ENCODE results near the gene CNKSR3. TPM values are rescaled to one million over a fixed set of nuclear protein-coding genes. Genes with fewer than 3 reads are reported as not detected.

Gene CNKSR3
- total RNA-seq, 2 donors from 2014 or later: 9.3 to 13.2 TPM

- WGBS, 2 donors: 93 to 94% methylated on average over 5 of the region's 5 CpGs
- DNase-seq (no peak), ATAC-seq (no peak)
- Histone ChIP-seq H3K4me3 (no peak overlapping the region), H3K36me3 (replicated peaks in 1 of 2; ENCODE audit: insufficient read depth in 1 of 2, low read depth in 2 of 2) (no peaks in the 10 kb centered on the region), H3K9me3 (no peaks in the 10 kb centered on the region), H3K27ac (no peak overlapping the region), H3K27me3 (no peaks in the 10 kb centered on the region), H3K4me1 (peaks cover 6% of the 10 kb centered on the region)
- intact Hi-C loops (cut with DNase I): no loop called here
- TF ChIP-seq CTCF (IDR thresholded peaks at IDR 0.05): no peak
- no peak for TF ChIP-seq POLR2A (IDR thresholded peaks at IDR 0.05)
Observed at GRCh38 chr6:154386848-154387717, 123.4 kb downstream of the CNKSR3 start.

GRCh38 chr6:154384191-154384590 is 126.3 kb downstream of the CNKSR3 start:
- intact Hi-C loops (cut with DNase I): no loop called here
- no peak overlapping the region for H3K4me3 ChIP-seq
- WGBS, 2 donors: 51 to 52% methylated on average over 2 of the region's 2 CpGs
- ATAC-seq (peak; percentile 30), DNase-seq (no peak)
- peaks cover 6% of the 10 kb centered on the region for H3K4me1 ChIP-seq
- H3K27ac ChIP-seq: peak overlapping the region in 3 of 4 donors; percentile 33 to 59 (median 38)
- no peaks in the 10 kb centered on the region for H3K9me3 ChIP-seq
- no peaks in the 10 kb centered on the region for H3K36me3 ChIP-seq (replicated peaks in 1 of 2; ENCODE audit: insufficient read depth in 1 of 2, low read depth in 2 of 2)
- H3K27me3 ChIP-seq: no peaks in the 10 kb centered on the region
- TF ChIP-seq POLR2A (IDR thresholded peaks at IDR 0.05) (no peak), CTCF (IDR thresholded peaks at IDR 0.05) (no peak)

GRCh38 chr6:154383273-154383672 is 127.2 kb downstream of the CNKSR3 start:
- Histone ChIP-seq H3K4me3 (no peak overlapping the region), H3K9me3 (no peaks in the 10 kb centered on the region), H3K36me3 (replicated peaks in 1 of 2; ENCODE audit: insufficient read depth in 1 of 2, low read depth in 2 of 2) (no peaks in the 10 kb centered on the region), H3K27ac (peak overlapping the region in 1 of 4 donors; percentile 59), H3K27me3 (no peaks in the 10 kb centered on the region), H3K4me1 (peaks cover 6% of the 10 kb centered on the region)
- no peak for TF ChIP-seq POLR2A (IDR thresholded peaks at IDR 0.05)
- no peak for TF ChIP-seq CTCF (IDR thresholded peaks at IDR 0.05)
- DNase-seq (no peak), ATAC-seq (no peak)
- intact Hi-C loops (cut with DNase I): no loop called here
- WGBS, 2 donors: 92 to 98% methylated on average over 4 to 6 of the region's 6 CpGs

- Histone ChIP-seq H3K9me3 (no peaks in the 10 kb centered on the region), H3K27ac (no peak overlapping the region), H3K4me1 (peaks cover 6% of the 10 kb centered on the region), H3K4me3 (no peak overlapping the region), H3K27me3 (no peaks in the 10 kb centered on the region), H3K36me3 (replicated peaks in 1 of 2; ENCODE audit: insufficient read depth in 1 of 2, low read depth in 2 of 2) (no peaks in the 10 kb centered on the region)
- whole genome bisulfite sequencing, 2 donors: 51 to 63% methylated on average over 8 of the region's 8 CpGs
- TF ChIP-seq POLR2A (IDR thresholded peaks at IDR 0.05) (no peak), CTCF (IDR thresholded peaks at IDR 0.05) (no peak)
- intact Hi-C loops (cut with DNase I): no loop called here
- no peak for ATAC-seq
- DNase-seq: no peak
Observed at GRCh38 chr6:154382740-154383139, 127.7 kb downstream of the CNKSR3 start.

GRCh38 chr6:154381548-154381947 is 128.9 kb downstream of the CNKSR3 start:
- WGBS, 2 donors: 82 to 90% methylated on average over 4 of the region's 4 CpGs
- intact Hi-C loops (cut with DNase I): no loop called here
- no peaks in the 10 kb centered on the region for H3K9me3 ChIP-seq
- TF ChIP-seq CTCF (IDR thresholded peaks at IDR 0.05): no peak
- TF ChIP-seq POLR2A (IDR thresholded peaks at IDR 0.05): no peak
- ATAC-seq (no peak), DNase-seq (no peak)
- H3K4me3 ChIP-seq: no peak overlapping the region
- no peaks in the 10 kb centered on the region for H3K27me3 ChIP-seq
- H3K27ac ChIP-seq: no peak overlapping the region
- no peaks in the 10 kb centered on the region for H3K4me1 ChIP-seq
- no peaks in the 10 kb centered on the region for H3K36me3 ChIP-seq (replicated peaks in 1 of 2; ENCODE audit: insufficient read depth in 1 of 2, low read depth in 2 of 2)

Data from body of pancreas (tissue), 4 donors.